Hepatocyte (in vitro differentiated cells): Measurements from ENCODE around the gene HOXC9. TPM values are rescaled to one million over a fixed set of nuclear protein-coding genes. Genes with fewer than 3 reads are reported as not detected.

Experiments used
- DNase-seq: peaks from one replicate; pipeline ENCODE4 v3.0.0-alpha.2; 2016; ENCODE audit warnings: low spot score
- H2AFZ ChIP-seq: fragments of 200-600 bp; sonication (generic); 2 replicates; pipeline ENCODE4 v1.6.0; 2016; ENCODE audit warnings: antibody characterized with exemption, mild to moderate bottlenecking
- H3K27ac ChIP-seq: fragments of 200-600 bp; sonication (generic); 2 replicates; pipeline ENCODE4 v1.5.1; 2016; ENCODE audit warnings: mild to moderate bottlenecking
- H3K27me3 ChIP-seq: fragments of 200-600 bp; sonication (generic); 2 replicates; pipeline ENCODE4 v1.6.1; 2016
- H3K36me3 ChIP-seq: fragments of 200-600 bp; sonication (generic); replicated peaks from 2 replicates; pipeline ENCODE4 v1.5.1; 2016; ENCODE audit warnings: low read depth; ENCODE audit not compliant: insufficient read depth
- H3K4me1 ChIP-seq: fragments of 200-600 bp; sonication (generic); 2 replicates; pipeline ENCODE4 v1.5.1; 2016; ENCODE audit warnings: mild to moderate bottlenecking, moderate library complexity; ENCODE audit not compliant: insufficient read depth
- H3K4me2 ChIP-seq: fragments of 200-600 bp; sonication (generic); 2 replicates; pipeline ENCODE4 v1.6.0; 2016
- H3K4me3 ChIP-seq: fragments of 200-600 bp; sonication (generic); 2 replicates; pipeline ENCODE4 v1.5.1; 2016; ENCODE audit warnings: mild to moderate bottlenecking
- H3K79me2 ChIP-seq: fragments of 200-600 bp; sonication (generic); 2 replicates; pipeline ENCODE4 v1.6.0; 2017; ENCODE audit warnings: mild to moderate bottlenecking
- H3K9me2 ChIP-seq: fragments of 200-600 bp; sonication (generic); replicated peaks from 2 replicates; pipeline ENCODE4 v1.6.0; 2017; ENCODE audit warnings: mild to moderate bottlenecking; ENCODE audit not compliant: insufficient read depth
- H3K9me3 ChIP-seq: fragments of 200-600 bp; sonication (generic); 2 replicates; pipeline ENCODE4 v1.5.1; 2016; ENCODE audit warnings: low read depth, mild to moderate bottlenecking
- H4K20me1 ChIP-seq: fragments of 200-600 bp; sonication (generic); 2 replicates; pipeline ENCODE4 v1.6.0; 2016; ENCODE audit warnings: mild to moderate bottlenecking; ENCODE audit not compliant: insufficient read depth, poor library complexity, severe bottlenecking
- CTCF ChIP-seq: fragments of 200-600 bp; sonication (generic); IDR thresholded peaks from 2 replicates; pipeline ENCODE4 v1.5.1; 2016; ENCODE audit warnings: antibody characterized with exemption, mild to moderate bottlenecking; ENCODE audit not compliant: poor library complexity
- EZH2 ChIP-seq: fragments of 200-600 bp; sonication (generic); IDR thresholded peaks from 2 replicates; pipeline ENCODE4 v1.6.1; 2016; ENCODE audit warnings: antibody characterized with exemption, mild to moderate bottlenecking, borderline replicate concordance
- EZH2phosphoT487 ChIP-seq: fragments of 200-600 bp; sonication (generic); IDR thresholded peaks from one replicate; pipeline ENCODE4 v1.6.1; 2018; ENCODE audit warnings: antibody characterized with exemption, mild to moderate bottlenecking, low read depth, moderate library complexity; ENCODE audit not compliant: unreplicated experiment, severe bottlenecking
- WGBS: methylation state at CpG from one replicate; pipeline ENCODE4 v1.1.6; 2016; ENCODE audit warnings: low lambda C conversion rate; ENCODE audit errors: missing lambda C conversion rate; 5-methylcytosine and 5-hydroxymethylcytosine counted together
- polyA plus RNA-seq: library from polyadenylated mRNA; unstranded; fragments of >200 nt; fragmentation: Nextera tagmentation; extraction: Ambion mirVana; gene quantifications from 2 replicates; pipeline ENCODE4 v1.2.1, GENCODE V29; 2016
- total RNA-seq: library from RNA; depleted of rRNA; stranded (reverse); fragments of >200 nt; gene quantifications from 2 replicates; pipeline ENCODE4 v1.2.3, GENCODE V29; 2014

The HOXC9 gene
- total and polyA plus RNA-seq, 2 experiments from 2014 or later: 0.10 to 4.1 TPM

GRCh38 chr12:54001283-54002187 is 1.6 kb downstream of the HOXC9 start:
- Histone ChIP-seq H3K4me3 (no peak overlapping the region), H3K4me1 (peaks cover 13% of the 10 kb centered on the region), H3K9me2 (no peaks in the 10 kb centered on the region), H3K9me3 (no peaks in the 10 kb centered on the region), H3K79me2 (no peaks in the 10 kb centered on the region), H3K27ac (no peak overlapping the region), H3K27me3 (peaks cover 96% of the 10 kb centered on the region), H3K36me3 (no peaks in the 10 kb centered on the region), H3K4me2 (peak overlapping the region; percentile 90), H4K20me1 (no peaks in the 10 kb centered on the region), H2AFZ (no peak overlapping the region)
- TF ChIP-seq CTCF (no peak), EZH2 (no peak), EZH2phosphoT487 (no peak)
- WGBS: 28% methylated on average over 8 of the region's 8 CpGs
- DNase-seq: no peak

- no peak overlapping the region for H3K27ac ChIP-seq
- H3K4me1 ChIP-seq: peaks cover 17% of the 10 kb centered on the region
- TF ChIP-seq EZH2 (no peak), EZH2phosphoT487 (no peak), CTCF (no peak)
- H3K4me2 ChIP-seq: no peak overlapping the region
- DNase-seq: no peak
- H3K27me3 ChIP-seq: peaks cover 96% of the 10 kb centered on the region
- no peaks in the 10 kb centered on the region for H3K9me2 ChIP-seq
- H2AFZ ChIP-seq: no peak overlapping the region
- H3K4me3 ChIP-seq: no peak overlapping the region
- H3K36me3 ChIP-seq: no peaks in the 10 kb centered on the region
- H4K20me1 ChIP-seq: no peaks in the 10 kb centered on the region
- H3K79me2 ChIP-seq: no peaks in the 10 kb centered on the region
- no peaks in the 10 kb centered on the region for H3K9me3 ChIP-seq
- WGBS: 37% methylated on average over 19 of the region's 19 CpGs
Measured at GRCh38 chr12:54002278-54002914, 2.4 kb downstream of the HOXC9 start.

DNA sequence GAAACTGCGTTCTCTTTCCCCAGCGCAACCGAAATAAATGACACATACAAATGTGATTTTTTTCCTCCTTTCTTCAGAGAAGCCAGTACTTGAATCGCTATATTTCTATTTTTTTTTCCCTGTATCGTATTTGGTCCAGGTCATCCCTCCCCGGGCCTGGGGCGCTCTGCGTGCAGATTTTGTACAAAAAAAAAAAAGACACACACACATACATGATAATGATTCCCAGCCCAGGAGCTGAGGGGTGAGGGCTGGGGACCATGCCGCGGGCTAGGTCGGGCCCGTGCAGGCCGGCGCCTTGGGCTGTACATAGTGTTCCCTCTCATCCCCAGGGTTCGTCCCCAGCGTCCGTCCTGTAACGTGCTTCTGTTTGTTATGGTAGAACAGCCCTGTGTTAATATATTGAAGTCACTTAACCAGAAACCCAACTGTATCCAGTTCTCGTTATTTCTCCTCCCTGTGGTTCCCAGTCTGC is 3.0 kb downstream of the HOXC9 start:
- Histone ChIP-seq H3K9me2 (no peaks in the 10 kb centered on the region), H3K27ac (no peak overlapping the region), H3K27me3 (peaks cover 96% of the 10 kb centered on the region), H3K9me3 (no peaks in the 10 kb centered on the region), H3K79me2 (no peaks in the 10 kb centered on the region), H3K4me1 (peaks cover 17% of the 10 kb centered on the region), H2AFZ (no peak overlapping the region), H3K4me2 (no peak overlapping the region), H3K4me3 (no peak overlapping the region), H3K36me3 (no peaks in the 10 kb centered on the region), H4K20me1 (no peaks in the 10 kb centered on the region)
- WGBS: 48% methylated on average over 19 of the region's 19 CpGs
- no peak for DNase-seq
- no peak for TF ChIP-seq EZH2phosphoT487

- DNase-seq: no peak
- Histone ChIP-seq H3K4me2 (no peak overlapping the region), H3K9me3 (no peaks in the 10 kb centered on the region), H3K4me3 (no peak overlapping the region), H3K79me2 (no peaks in the 10 kb centered on the region), H2AFZ (no peak overlapping the region), H3K27ac (no peak overlapping the region), H3K9me2 (no peaks in the 10 kb centered on the region), H3K4me1 (peaks cover 17% of the 10 kb centered on the region), H3K36me3 (no peaks in the 10 kb centered on the region), H3K27me3 (peaks cover 95% of the 10 kb centered on the region), H4K20me1 (no peaks in the 10 kb centered on the region)
- TF ChIP-seq EZH2phosphoT487: no peak
- no peak for TF ChIP-seq CTCF
- no peak for TF ChIP-seq EZH2
- WGBS: 68% methylated on average over 2 of the region's 3 CpGs
Measured at GRCh38 chr12:54003625-54004024, 3.7 kb downstream of the HOXC9 start.
